Iris pigment epithelial cell (primary cell): Measurements from ENCODE around the gene BICRAL.
"Not testable (repeated sequence)": the region's sequence is repeated elsewhere in the genome, so short reads cannot be mapped to it uniquely, and the experiment has no call there.

Experiments used
- DNase-seq: peaks from one replicate; pipeline ENCODE4 v3.0.0-alpha.2; 2011; ENCODE audit warnings: low read depth

BICRAL gene

DNA sequence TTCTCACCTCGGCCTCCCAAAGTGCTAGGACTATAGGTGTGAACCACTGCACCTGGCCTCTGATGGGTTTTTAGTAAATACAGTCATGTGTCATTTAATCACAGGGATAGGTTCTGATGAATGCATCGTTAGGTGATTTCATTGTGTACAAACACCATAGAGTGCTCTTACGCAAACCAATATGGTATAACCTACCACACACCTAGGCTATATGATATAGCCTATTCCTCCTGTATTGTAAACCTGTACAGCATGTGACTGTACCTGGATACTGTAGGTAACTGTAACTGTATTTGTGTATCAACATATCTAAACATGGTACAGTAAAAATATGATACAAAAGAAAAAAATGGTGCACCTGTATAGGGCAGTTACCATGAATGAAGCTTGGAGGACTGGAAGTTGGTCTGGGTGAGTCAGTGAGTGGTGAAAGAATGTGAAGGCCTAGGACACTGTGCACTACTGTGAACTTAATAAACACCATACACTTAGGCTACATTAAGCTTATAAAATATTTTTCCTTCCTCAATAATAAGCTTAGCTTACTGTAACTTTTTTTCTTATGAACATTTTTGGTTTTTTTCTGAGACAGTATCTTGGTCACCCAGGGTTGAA is 10.0 kb downstream of the BICRAL start:
- peak; percentile 76 for DNase-seq

DNA sequence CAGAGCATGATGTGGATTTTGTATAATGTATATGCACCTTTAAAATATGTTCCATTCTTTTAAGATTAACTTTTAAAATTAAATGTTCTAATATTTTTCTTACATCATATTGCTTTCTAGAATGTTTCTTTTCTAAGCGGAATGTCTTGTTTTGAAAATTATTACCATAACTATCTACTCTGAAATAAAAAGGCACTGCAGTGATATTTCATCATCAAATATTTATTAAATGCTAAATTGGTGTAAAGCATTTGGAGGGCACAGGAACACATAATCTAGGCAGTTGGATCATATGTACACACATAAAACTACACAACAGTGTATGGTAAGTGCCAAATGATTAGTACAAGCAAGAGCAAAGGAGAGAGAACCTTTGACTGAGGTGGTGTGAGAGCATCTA is 13.8 kb downstream of the BICRAL start:
- no peak for DNase-seq

DNA sequence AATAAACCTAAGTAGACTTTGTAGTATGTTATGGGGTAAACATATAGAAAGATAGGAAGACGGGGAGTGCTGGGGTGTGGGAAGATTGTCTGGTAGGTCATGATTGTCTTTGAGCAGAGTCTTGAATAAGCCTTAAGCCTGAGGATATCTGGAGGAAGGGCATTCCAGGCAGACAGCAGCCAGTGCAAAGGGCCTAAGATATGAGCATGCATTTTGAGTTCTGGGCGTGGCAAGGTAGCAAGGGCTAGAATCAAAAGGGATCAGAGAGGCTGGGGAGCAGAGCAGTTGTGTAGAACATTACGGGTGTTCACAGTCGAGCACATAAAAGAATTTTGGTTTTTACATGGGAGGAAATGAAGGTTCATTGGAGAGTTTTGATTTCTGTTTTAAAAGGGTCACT is 14.3 kb downstream of the BICRAL start:
- DNase-seq = no peak

DNA sequence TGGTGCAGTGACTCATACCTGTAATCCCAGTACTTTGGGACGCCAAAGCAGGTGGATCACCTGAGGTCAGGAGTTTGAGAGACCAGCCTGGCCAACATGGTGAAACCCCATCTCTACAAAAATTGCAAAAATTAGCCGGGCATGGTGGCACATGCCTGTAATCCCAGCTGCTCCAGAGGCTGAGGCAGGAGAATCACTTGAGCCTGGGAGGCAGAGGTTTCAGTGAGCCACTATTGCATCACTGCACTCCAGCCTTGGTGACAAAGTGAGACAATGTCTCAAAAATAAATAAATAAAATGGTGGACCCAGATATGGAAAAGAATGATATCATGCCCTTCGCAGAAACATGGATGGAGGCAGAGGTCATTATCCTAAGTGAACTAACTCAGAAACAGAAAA is 15.8 kb downstream of the BICRAL start:
- not testable (repeated sequence) for DNase-seq

DNA sequence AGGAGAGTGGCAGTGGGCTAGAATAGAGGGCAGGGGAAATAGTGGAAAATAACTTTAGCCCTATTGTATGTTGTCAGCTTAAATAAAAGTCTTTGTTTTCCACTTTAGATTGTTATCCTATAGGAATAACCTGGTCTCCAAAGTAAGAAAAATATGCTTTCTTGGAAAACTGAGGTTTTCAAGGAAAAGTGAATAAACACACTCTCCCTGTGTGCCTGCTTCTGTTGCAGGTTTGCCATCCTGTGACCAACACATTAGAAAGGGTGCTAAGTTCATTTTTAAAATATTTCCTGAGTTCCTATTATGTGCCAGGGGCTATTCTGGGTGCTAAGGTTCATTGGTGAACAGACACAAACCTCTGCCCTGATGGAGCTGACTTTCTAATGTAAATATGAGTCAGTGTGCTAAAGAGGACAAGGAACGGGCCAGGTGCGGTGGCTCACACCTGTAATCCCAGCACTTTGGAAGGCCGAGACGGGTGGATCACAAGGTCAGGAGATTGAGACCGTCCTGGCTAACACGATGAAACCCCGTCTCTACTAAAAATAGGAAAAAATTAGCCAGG is 23.5 kb downstream of the BICRAL start:
- DNase-seq = no peak

DNA sequence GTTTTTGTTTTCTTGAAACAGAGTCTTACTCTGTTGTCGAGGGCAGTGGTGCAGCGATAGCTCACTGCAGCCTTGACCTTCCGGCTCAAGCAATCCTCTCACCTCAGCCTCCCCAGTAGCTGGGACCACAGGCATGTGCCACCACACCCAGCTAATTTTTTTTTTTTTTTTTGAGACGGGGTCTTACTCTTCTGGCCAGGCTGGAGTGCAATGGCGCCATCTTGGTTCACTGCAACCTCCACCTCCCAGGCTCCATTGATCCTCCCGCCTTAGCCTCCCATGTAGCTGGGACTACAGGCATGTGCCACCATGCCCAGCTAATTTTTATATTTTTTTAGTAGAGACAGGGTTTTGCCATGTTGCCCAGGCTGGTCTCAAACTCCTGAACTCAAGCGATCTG is 24.5 kb downstream of the BICRAL start:
- not testable (repeated sequence) for DNase-seq

DNA sequence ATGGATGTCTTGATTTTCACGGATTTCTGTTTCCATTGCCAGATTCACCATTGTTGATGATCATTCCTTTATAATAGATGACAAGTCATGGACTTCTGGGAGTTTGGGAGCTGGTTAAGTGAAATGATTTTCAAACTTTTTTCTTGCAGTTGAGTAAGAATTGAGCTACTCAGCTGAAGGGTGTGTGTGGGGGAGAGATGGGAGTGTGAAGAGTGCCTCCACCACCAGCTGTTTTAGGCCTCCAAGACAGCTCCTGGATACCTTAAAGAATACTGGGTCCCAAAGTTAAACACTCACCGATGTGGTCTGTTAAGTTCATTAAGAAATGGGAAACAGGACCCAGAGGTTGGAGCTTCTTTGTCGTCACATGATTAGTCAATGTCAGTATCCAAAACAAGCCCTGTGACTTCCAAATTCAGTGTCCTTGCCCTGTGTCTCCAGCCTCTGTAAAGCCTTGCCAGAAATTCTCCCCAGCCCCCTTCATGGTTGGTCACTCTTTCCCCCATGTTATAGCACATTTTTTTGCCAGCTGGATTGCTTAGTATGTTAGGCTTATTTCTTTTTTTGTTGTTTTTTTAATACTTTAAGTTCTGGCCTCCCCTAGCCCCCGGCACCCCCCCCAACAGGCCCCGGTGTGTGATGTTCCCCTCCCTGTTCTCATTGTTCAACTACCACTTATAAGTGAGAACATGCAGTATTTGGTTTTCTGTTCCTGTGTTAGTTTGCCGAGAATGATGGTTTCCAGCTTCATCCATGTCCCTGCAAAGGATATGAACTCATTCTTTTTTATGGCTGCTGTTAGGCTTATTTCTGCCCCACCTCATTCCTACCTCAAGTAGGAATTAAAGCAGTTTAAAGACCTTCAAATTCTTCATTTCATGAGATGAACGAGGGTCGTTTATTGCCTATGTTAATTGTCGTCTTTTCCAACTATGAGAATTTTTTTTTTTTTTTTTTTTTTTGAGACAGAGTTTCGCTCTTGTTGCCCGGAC is 26.9 kb downstream of the BICRAL start:
- DNase-seq = no peak

DNA sequence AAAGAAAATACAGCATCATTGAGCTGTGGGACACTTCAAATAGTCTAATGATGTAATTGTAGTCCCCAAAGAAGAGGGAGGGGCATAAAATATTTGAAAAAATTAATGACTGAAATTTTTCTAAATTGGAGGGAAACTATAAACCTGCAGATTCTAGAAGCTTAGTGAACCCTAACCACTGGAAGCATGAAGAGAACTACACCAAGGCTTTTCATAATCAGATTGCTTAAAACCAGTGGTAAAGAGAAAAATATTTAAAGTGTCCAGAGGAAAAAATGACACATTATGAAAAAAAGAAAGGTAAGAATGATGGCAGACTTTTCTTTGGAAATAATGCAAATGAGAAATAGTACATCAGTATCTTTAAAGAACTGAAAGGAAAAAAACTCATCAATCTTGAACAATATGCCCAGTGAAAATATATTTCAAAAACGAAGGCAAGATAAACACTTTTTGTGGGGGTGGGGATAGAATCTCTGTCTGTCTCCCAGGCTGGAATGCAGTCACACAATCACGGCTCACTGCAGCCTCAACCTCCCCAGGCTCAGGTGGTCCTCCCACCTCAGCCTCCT is 31.3 kb downstream of the BICRAL start:
- DNase-seq = no peak

DNA sequence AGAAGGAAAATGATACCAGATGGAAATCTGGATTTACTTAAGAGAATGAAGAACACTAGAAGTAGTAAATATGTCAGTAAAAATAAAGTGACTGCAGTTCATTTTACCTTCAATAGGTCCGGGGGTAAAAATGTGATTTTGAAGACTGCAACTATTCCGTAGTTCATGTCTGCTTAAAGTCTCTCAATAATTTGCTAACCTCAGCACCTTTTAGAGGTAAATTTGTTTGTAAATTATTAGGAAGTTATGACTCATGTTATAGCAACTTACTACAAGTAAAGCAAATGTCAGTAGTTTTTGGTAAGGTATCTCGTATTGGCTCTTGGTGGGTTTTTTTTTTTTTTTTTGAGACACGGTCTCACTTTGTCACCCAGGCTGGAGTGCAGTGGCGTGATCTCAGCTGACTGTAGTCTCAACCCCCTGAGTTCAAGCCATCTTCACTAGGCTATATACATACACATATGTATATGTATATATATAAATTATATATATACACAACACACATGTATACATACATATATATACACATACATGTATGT is 32.1 kb downstream of the BICRAL start:
- DNase-seq = no peak

DNA sequence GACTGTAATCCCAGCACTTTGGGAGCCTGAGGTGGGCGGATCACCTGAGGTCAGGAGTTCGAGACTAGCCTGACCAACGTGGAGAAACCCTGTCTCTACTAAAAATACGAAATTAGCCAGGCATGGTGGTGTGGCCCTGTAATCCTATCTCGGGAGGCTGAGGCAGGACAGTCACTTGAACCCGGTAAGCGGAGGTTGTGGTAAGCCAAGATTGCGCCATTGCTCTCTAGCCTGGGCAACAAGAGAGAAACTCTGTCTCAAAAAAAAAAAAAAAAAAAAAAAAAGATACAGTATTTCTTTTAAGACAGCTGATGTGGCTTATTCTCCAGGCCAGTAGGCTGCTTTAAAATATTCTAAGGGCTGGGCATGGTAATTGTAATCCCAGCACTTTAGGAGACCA is 33.9 kb downstream of the BICRAL start:
- not testable (repeated sequence) for DNase-seq

DNA sequence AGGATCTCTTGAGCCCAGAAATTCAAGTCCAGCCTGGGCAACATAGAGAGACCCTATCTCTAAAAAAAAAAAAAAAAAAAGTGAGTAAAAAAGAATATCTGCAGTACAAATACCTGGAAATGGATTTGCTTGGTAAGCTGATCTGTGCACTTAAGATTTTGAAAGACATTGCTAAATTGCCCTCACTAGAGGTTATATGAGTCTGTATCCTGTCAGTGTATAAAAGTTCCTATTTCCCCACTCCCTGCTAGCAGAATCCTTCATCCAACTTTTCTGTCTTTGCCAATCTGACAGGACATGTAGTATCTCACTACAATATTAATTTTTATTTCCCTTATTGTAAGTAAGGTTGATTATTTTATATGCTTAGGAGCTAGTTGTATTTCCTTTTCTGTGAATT is 36.1 kb downstream of the BICRAL start:
- DNase-seq = no peak

DNA sequence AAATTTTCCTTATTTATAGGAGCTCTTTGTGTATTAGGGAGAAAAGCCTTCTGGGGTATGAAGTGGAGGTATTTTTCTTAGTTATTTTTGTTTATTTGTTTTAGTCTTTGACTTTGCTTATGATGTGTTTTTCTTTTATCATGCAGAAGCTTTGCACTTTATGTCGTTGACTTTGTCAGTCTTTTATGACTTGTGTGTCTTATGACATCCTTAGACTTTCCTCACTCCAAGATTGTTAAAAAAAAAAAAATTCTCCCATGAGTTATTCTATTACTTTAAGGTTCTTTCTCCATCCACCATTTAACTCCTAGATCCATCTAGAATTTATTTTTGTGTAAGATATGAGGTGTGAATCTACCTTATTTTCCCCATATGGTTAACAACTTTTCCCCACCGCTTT is 36.6 kb downstream of the BICRAL start:
- DNase-seq = no peak

DNA sequence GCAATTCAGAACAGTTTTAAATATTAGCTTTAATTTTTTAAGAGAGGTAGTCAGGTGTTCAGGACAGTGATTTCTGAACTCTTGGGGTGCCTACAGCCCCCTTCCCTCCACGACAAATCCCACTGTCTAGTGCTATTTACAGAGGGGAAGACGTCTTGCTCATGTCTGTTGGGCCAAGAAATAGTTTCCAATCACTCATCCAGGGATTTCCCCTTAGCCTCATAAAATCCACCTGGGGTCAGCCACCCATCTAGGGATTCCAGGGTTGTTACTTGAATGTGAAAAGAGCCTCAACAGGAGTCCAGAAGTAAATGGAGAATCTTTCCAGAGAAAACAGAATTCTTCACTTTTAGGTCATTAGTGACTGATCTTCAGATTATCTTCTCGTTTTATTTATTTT is 37.0 kb downstream of the BICRAL start:
- DNase-seq = no peak

DNA sequence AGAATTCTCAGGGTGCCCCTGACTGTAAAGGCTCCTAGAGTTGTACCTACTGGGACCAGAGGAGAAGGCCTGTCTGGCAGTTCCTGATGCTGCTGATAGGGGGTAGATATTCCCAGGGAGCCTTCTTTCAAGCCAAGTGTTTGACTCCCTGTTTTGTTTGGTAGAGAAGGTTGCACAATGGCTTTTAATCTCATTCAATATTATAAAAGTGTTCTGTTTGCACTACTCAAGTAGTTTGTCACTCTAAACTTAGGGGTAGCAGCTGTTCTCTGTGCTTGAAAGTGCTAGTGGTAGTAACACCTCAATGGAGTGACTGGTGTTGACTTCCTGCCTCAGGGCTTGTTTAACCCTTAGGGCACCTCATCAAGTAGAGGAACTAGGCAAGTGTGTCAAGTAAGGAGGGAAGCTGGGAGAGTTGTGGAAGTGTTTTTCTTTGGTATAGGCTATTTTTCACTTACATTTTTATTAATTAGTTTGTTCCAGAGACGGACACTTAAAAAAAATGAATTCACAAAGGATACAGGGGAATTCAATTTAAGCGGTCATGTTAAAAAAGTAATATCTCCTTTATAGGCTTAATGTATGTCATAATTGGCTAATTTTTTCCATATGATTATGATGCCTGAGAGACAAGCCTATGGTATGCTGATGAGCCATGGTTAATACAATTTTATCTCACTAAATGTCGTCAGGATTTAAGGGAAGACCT is 38.1 kb downstream of the BICRAL start:
- no peak for DNase-seq

DNA sequence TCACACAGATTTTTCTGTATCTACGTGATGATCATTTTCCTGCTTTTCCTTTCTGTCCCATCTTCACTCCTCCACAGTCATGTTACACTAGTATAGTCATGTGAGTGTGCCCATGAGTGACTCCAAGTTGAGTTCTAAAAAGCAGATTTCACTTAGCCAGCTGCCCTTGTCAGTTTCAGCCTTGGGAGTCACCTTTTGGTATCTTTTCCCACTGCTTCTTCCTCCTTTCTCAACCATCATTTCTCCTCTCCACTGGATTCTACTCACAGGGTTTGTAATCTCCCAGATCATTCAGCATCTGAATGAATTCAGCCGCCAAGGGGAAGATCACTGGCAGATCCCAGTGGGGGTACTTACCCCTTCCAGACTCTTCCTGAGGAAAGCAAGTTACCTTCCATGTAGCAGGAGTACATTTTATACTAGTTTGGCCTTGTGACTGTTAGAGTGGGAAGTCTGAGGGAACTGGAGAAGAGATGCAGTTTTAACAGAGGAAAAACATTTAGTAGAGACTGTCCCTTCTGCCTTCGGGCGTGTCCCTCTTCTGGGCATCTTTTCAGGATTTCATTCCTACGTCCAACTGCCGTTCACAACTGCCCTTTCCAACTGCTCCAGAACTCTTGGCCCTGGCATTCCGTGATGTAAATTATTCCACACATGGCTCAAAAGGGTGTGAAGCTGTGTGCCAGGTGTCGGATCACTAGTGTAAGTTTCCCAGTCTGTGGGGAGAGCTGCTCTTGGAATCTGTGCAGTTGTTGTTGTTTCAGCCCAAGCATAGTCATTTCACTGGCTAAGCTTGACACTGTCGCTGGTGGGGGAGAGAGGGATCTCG is 38.9 kb downstream of the BICRAL start:
- DNase-seq = no peak

DNA sequence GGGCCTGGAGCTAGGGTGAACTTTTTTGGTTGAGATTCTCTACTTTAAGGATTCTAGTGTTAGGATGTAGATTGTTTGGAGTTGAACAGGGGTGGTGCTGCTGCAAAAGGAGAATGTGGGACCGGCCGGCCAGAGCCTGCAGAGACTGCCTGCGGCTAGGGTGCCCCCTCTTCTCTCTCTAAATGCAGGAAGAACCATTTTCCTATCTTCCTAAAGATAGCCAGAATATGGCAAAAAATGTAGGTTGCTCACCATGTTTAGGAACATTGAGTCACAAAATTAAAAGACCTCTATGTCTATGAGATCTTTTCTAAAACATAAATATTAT is 39.5 kb downstream of the BICRAL start:
- DNase-seq = no peak

DNA sequence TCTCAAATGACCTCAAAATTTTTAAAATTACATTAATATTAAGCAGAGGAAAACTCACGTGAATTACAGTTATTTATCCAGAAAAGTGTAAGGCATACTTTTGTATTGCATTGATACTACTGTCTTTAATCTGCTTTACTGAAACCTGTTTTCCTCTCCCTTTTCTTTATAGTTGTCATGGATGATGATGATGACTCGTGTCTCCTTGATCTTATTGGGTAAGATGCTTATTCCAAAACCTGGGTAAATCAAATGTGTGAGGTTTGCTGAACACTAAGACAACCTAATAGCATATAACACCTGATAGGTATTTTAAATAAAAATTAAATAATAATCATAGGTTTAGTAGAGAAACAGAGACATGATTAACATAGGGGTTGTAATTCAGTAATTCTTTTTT is 40.0 kb downstream of the BICRAL start:
- DNase-seq = no peak

DNA sequence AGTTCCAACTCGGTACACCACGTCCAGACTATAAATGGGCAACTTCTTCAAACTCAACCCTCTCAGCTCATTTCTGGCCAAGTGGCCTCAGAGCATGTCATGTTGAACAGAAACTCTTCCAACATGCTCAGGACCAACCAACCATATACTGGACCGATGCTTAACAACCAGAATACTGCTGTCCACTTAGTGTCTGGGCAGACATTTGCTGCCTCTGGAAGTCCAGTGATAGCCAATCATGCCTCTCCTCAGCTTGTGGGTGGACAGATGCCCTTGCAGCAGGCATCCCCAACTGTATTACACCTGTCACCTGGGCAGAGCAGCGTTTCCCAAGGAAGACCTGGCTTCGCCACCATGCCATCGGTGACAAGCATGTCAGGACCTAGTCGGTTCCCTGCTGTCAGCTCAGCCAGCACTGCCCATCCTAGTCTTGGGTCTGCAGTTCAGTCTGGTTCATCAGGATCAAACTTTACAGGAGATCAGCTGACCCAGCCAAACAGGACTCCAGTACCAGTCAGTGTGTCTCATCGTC is 47.8 kb downstream of the BICRAL start:
- DNase-seq = no peak

DNA sequence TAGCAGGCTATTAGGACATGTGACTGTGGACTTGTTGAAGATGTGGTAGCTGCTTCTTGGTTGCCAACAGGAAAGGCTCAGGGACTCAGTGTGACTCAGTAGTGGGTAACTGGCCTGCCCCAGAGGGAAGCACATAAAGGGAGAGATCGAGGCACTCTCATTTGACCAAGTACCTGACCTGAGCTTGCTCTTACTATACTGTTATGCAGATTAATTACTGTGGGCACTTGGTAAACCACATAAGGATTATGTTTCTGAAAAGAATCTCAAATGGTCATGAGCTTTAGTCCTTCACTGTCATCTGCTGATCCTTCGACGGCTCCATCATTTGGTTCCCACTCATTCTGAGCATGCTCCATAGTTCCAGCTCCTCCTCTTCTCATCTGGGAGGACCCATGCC is 49.4 kb downstream of the BICRAL start:
- no peak for DNase-seq

DNA sequence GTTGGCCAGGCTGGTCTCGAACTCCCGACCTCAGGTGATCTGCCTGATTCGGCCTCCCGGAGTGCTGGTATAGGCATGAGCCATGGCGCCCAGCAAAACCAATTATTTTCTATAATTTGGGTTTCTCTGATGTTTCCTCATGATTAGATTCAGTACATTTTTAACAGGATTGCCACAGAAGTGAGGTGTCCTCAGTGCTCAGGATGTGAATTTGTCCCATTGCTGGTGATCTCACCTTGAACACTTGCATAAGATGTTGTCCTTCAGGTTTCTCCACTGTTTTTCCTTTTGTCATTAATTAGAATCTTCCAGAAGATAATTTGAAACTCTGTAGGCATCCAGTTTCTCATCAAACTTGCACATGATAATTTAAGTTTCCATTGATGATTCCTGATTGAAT is 52.2 kb downstream of the BICRAL start:
- DNase-seq = no peak
